HEK293 (cell line): ENCODE measurements around the gene KDM4B.

Source experiments
- CTCF ChIA-PET: fragments of 350-600 bp; formaldehyde crosslinking; extraction: SDS; loops from one replicate; lab custom pipeline; 2021; ENCODE audit warnings: antibody characterized with exemption; lab: Yijun Ruan, JAX
- POLR2A ChIA-PET: fragments of 300-600 bp; formaldehyde crosslinking; extraction: SDS; loops from one replicate; lab custom pipeline; 2020; ENCODE audit warnings: antibody characterized with exemption, inconsistent platforms; lab: Yijun Ruan, JAX
- H3K27ac ChIP-seq: fragments of 200-500 bp; sonication (Bioruptor generic); 2 replicates; pipeline ENCODE4 v1.5.1; 2014; ENCODE audit warnings: low read depth, low read length, control low read depth, inconsistent platforms; ENCODE audit errors: extremely low read depth
- H3K36me3 ChIP-seq, 2 experiments: fragments of 200-500 bp in 1 of 2; sonication (Bioruptor generic) in 1 of 2; 1 replicate in 1 of 2; 2 replicates in 1 of 2; pipeline ENCODE4 v1.5.1; 2014 to 2017; ENCODE audit warnings: inconsistent platforms in 2 of 2, low read length in 2 of 2; ENCODE audit not compliant: control insufficient read depth in 2 of 2, insufficient read depth in 1 of 2
- H3K4me1 ChIP-seq: fragments of 200-500 bp; sonication (Bioruptor generic); 2 replicates; pipeline ENCODE4 v1.5.1; 2014; ENCODE audit warnings: mild to moderate bottlenecking, low read length, inconsistent platforms; ENCODE audit not compliant: control insufficient read depth, insufficient read depth
- H3K4me3 ChIP-seq: 2 replicates; pipeline ENCODE4 v1.5.1; 2011; ENCODE audit warnings: low read depth, mild to moderate bottlenecking, control low read depth, low read length, moderate library complexity
- H3K9me3 ChIP-seq: fragments of 200-500 bp; sonication (Bioruptor generic); 2 replicates; pipeline ENCODE4 v1.5.1; 2014; ENCODE audit warnings: low read depth, low read length, inconsistent platforms; ENCODE audit not compliant: control insufficient read depth, insufficient read depth
- ATF2 ChIP-seq: fragments of 450-650 bp; formaldehyde crosslinking; IDR thresholded peaks from 2 replicates; pipeline ENCODE4 v1.5.1; 2016; ENCODE audit warnings: missing biosample characterization, missing genetic modification characterization, low read depth
- GFI1B ChIP-seq: fragments of 450-650 bp; formaldehyde crosslinking; IDR thresholded peaks from 2 replicates; pipeline ENCODE4 v1.5.1; 2016; ENCODE audit warnings: missing biosample characterization, missing genetic modification characterization
- MYNN ChIP-seq: fragments of 450-650 bp; formaldehyde crosslinking; IDR thresholded peaks from 2 replicates; pipeline ENCODE4 v1.5.1; 2016; ENCODE audit warnings: missing biosample characterization, missing genetic modification characterization, borderline replicate concordance
- MZF1 ChIP-seq: fragments of 450-650 bp; formaldehyde crosslinking; IDR thresholded peaks from 2 replicates; pipeline ENCODE4 v1.5.1; 2017; ENCODE audit warnings: missing biosample characterization, missing genetic modification characterization, borderline replicate concordance
- SCRT1 ChIP-seq: fragments of 450-650 bp; formaldehyde crosslinking; IDR thresholded peaks from 2 replicates; pipeline ENCODE4 v1.5.1; 2016; ENCODE audit warnings: missing biosample characterization, missing genetic modification characterization, borderline replicate concordance
- SCRT2 ChIP-seq: fragments of 450-650 bp; formaldehyde crosslinking; IDR thresholded peaks from 2 replicates; pipeline ENCODE4 v1.5.1; 2016; ENCODE audit warnings: missing biosample characterization, missing genetic modification characterization
- SP7 ChIP-seq: fragments of 450-650 bp; formaldehyde crosslinking; IDR thresholded peaks from 2 replicates; pipeline ENCODE4 v1.5.1; 2016; ENCODE audit warnings: missing biosample characterization, missing genetic modification characterization
- TRIM28 ChIP-seq: IDR thresholded peaks from 2 replicates; pipeline ENCODE4 v1.6.1; 2011; ENCODE audit warnings: low read length, control low read depth, borderline replicate concordance
- ZBTB10 ChIP-seq: fragments of 450-650 bp; formaldehyde crosslinking; IDR thresholded peaks from 2 replicates; pipeline ENCODE4 v1.5.1; 2016; ENCODE audit warnings: missing biosample characterization, missing genetic modification characterization
- ZIC2 ChIP-seq: fragments of 450-650 bp; formaldehyde crosslinking; IDR thresholded peaks from 2 replicates; pipeline ENCODE4 v1.5.1; 2016; ENCODE audit warnings: missing biosample characterization, missing genetic modification characterization
- ZNF10 ChIP-seq: fragments of 450-650 bp; formaldehyde crosslinking; IDR thresholded peaks from 2 replicates; pipeline ENCODE4 v1.5.1; 2017; ENCODE audit warnings: missing biosample characterization, missing genetic modification characterization
- ZNF138 ChIP-seq: fragments of 450-650 bp; formaldehyde crosslinking; IDR thresholded peaks from 2 replicates; pipeline ENCODE4 v1.5.1; 2016; ENCODE audit warnings: missing biosample characterization, missing genetic modification characterization, borderline replicate concordance
- ZNF501 ChIP-seq: fragments of 450-650 bp; formaldehyde crosslinking; IDR thresholded peaks from 2 replicates; pipeline ENCODE4 v1.5.1; 2016; ENCODE audit warnings: missing biosample characterization, missing genetic modification characterization
- ZNF548 ChIP-seq: fragments of 450-650 bp; formaldehyde crosslinking; IDR thresholded peaks from 2 replicates; pipeline ENCODE4 v1.5.1; 2016; ENCODE audit warnings: missing biosample characterization, missing genetic modification characterization
- ZNF600 ChIP-seq: fragments of 450-650 bp; formaldehyde crosslinking; IDR thresholded peaks from 2 replicates; pipeline ENCODE4 v1.5.1; 2016; ENCODE audit warnings: missing biosample characterization, missing genetic modification characterization
- ZSCAN16 ChIP-seq: fragments of 450-650 bp; formaldehyde crosslinking; IDR thresholded peaks from 2 replicates; pipeline ENCODE4 v1.5.1; 2016; ENCODE audit warnings: missing biosample characterization, missing genetic modification characterization
- TF ChIP-seq, protein P1 (sequence below): fragments of 450-650 bp; formaldehyde crosslinking; IDR thresholded peaks from 2 replicates; pipeline ENCODE4 v1.5.1; 2016; ENCODE audit warnings: missing biosample characterization, missing genetic modification characterization
- TF ChIP-seq, protein P2 (sequence below): sonication (generic); formaldehyde crosslinking; IDR thresholded peaks from 2 replicates; pipeline ENCODE4 v1.8.1; 2022; ENCODE audit warnings: mild to moderate bottlenecking, moderate library complexity, missing genetic modification reagents
- TF ChIP-seq, protein P3 (sequence below): IDR thresholded peaks from 2 replicates; pipeline ENCODE4 v1.6.1; 2011; ENCODE audit warnings: mild to moderate bottlenecking, low read depth, low read length, borderline replicate concordance
- TF ChIP-seq, protein P4 (sequence below): fragments of 450-650 bp; formaldehyde crosslinking; IDR thresholded peaks from 2 replicates; pipeline ENCODE4 v1.5.1; 2016; ENCODE audit warnings: missing biosample characterization, missing genetic modification characterization, borderline replicate concordance

Gene KDM4B

GRCh38 chr19:4970558-4971423 lies 1.9 kb downstream of the KDM4B start (continued):
- TF ChIP-seq, protein P1, sequence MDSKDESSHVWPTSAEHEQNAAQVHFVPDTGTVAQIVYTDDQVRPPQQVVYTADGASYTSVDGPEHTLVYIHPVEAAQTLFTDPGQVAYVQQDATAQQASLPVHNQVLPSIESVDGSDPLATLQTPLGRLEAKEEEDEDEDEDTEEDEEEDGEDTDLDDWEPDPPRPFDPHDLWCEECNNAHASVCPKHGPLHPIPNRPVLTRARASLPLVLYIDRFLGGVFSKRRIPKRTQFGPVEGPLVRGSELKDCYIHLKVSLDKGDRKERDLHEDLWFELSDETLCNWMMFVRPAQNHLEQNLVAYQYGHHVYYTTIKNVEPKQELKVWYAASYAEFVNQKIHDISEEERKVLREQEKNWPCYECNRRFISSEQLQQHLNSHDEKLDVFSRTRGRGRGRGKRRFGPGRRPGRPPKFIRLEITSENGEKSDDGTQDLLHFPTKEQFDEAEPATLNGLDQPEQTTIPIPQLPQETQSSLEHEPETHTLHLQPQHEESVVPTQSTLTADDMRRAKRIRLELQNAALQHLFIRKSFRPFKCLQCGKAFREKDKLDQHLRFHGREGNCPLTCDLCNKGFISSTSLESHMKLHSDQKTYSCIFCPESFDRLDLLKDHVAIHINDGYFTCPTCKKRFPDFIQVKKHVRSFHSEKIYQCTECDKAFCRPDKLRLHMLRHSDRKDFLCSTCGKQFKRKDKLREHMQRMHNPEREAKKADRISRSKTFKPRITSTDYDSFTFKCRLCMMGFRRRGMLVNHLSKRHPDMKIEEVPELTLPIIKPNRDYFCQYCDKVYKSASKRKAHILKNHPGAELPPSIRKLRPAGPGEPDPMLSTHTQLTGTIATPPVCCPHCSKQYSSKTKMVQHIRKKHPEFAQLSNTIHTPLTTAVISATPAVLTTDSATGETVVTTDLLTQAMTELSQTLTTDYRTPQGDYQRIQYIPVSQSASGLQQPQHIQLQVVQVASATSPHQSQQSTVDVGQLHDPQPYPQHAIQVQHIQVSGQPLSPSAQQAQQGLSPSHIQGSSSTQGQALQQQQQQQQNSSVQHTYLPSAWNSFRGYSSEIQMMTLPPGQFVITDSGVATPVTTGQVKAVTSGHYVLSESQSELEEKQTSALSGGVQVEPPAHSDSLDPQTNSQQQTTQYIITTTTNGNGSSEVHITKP (tag by site-specific recombination) = peak; percentile 69
- TF ChIP-seq ZNF501 (tag by site-specific recombination) (no peak), ZSCAN16 (tag by site-specific recombination) (no peak), MZF1 (no peak), ZNF600 (tag by site-specific recombination) (peak; percentile 40; the same call in 1 of the 2 replicates)
- TF ChIP-seq, protein P2, sequence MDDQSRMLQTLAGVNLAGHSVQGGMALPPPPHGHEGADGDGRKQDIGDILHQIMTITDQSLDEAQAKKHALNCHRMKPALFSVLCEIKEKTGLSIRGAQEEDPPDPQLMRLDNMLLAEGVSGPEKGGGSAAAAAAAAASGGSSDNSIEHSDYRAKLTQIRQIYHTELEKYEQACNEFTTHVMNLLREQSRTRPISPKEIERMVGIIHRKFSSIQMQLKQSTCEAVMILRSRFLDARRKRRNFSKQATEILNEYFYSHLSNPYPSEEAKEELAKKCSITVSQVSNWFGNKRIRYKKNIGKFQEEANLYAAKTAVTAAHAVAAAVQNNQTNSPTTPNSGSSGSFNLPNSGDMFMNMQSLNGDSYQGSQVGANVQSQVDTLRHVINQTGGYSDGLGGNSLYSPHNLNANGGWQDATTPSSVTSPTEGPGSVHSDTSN (CRISPR knock-in tag) = 0 out of 2 replicates have a peak, but pooled peaks have one; percentile 30

GRCh38 chr19:4971424-4971793 lies 2.5 kb downstream of the KDM4B start:
- CTCF ChIA-PET = interaction anchor here (1.0 to 4.3 kb wide), 4 partner anchors 12 to 98 kb away, joined by 3 to 32 read pairs (median 4); no protein-coding TSS in a partner anchor
- TF ChIP-seq ZIC2 (peak; percentile 63), GFI1B (tag by site-specific recombination) (no peak), SCRT1 (tag by site-specific recombination) (peak; percentile 67), ZNF10 (tag by site-specific recombination) (no peak), SCRT2 (tag by site-specific recombination) (peak; percentile 91), SP7 (tag by site-specific recombination) (no peak), TRIM28 (no peak), ATF2 (tag by site-specific recombination) (no peak), ZNF548 (no peak), ZNF138 (no peak), ZBTB10 (tag by site-specific recombination) (no peak), MYNN (tag by site-specific recombination) (no peak)
- TF ChIP-seq, protein P2 (CRISPR knock-in tag) = no peak
- TF ChIP-seq, protein P3, sequence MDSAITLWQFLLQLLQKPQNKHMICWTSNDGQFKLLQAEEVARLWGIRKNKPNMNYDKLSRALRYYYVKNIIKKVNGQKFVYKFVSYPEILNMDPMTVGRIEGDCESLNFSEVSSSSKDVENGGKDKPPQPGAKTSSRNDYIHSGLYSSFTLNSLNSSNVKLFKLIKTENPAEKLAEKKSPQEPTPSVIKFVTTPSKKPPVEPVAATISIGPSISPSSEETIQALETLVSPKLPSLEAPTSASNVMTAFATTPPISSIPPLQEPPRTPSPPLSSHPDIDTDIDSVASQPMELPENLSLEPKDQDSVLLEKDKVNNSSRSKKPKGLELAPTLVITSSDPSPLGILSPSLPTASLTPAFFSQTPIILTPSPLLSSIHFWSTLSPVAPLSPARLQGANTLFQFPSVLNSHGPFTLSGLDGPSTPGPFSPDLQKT = no peak
- TF ChIP-seq, protein P4, sequence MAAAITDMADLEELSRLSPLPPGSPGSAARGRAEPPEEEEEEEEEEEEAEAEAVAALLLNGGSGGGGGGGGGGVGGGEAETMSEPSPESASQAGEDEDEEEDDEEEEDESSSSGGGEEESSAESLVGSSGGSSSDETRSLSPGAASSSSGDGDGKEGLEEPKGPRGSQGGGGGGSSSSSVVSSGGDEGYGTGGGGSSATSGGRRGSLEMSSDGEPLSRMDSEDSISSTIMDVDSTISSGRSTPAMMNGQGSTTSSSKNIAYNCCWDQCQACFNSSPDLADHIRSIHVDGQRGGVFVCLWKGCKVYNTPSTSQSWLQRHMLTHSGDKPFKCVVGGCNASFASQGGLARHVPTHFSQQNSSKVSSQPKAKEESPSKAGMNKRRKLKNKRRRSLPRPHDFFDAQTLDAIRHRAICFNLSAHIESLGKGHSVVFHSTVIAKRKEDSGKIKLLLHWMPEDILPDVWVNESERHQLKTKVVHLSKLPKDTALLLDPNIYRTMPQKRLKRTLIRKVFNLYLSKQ (tag by site-specific recombination) = no peak
- no peaks in the 10 kb centered on the region; a peak in 1 of 3 replicates for H3K36me3 ChIP-seq
- no peaks in the 10 kb centered on the region for H3K9me3 ChIP-seq
- H3K4me3 ChIP-seq = peak overlapping the region; percentile 71
- H3K27ac ChIP-seq = no peak overlapping the region
- peaks cover 6% of the 10 kb centered on the region for H3K4me1 ChIP-seq
- POLR2A ChIA-PET = interaction anchor here (0.7 to 1.2 kb wide), 4 partner anchors 13 to 104 kb away, joined by 3 read pairs; partner anchors contain the start of gene PLIN3
